Spleen (tissue), 11 donors: ENCODE measurements around the gene TLK1. TPM values are rescaled to one million over a fixed set of nuclear protein-coding genes. Genes with fewer than 3 reads are reported as not detected.
A peak's percentile ranks its signal among the peaks of the same experiment; 100 is the strongest.

Experiments
- DNase-seq: peaks from one replicate; pipeline ENCODE4 v3.0.0-alpha.2; 2020
- H3K27ac ChIP-seq, 8 donors: fragments of 200-600 bp; sonication (generic) in 7 of 8; 1 replicate in 4 of 8; 2 replicates in 4 of 8; pipeline versions ENCODE4 v1.5.0 to v1.8.0; 2016 to 2021; ENCODE audit warnings: inconsistent platforms in 4 of 8, mild to moderate bottlenecking in 4 of 8, moderate library complexity in 1 of 8
- H3K27me3 ChIP-seq, 7 donors: fragments of 200-600 bp; sonication (generic) in 6 of 7; replicated peaks in 1 of 7; 1 replicate in 4 of 7; 2 replicates in 3 of 7; pipeline versions ENCODE4 v1.5.0 to v1.8.0; 2016 to 2021; ENCODE audit warnings: inconsistent platforms in 3 of 7, mild to moderate bottlenecking in 1 of 7
- H3K36me3 ChIP-seq, 6 donors: fragments of 200-600 bp; sonication (generic) in 5 of 6; 1 replicate in 4 of 6; 2 replicates in 2 of 6; pipeline versions ENCODE4 v1.5.0 to v1.8.0; 2016 to 2021; ENCODE audit warnings: inconsistent platforms in 2 of 6
- H3K4me1 ChIP-seq, 6 donors: fragments of 200-600 bp; sonication (generic) in 5 of 6; 1 replicate in 3 of 6; 2 replicates in 3 of 6; pipeline versions ENCODE4 v1.5.0 to v1.8.0; 2016 to 2021; ENCODE audit warnings: inconsistent platforms in 3 of 6
- H3K4me3 ChIP-seq, 8 donors: fragments of 200-600 bp; sonication (generic) in 7 of 8; 1 replicate in 4 of 8; 2 replicates in 4 of 8; pipeline versions ENCODE4 v1.5.0 to v1.8.0; 2016 to 2021; ENCODE audit warnings: inconsistent platforms in 4 of 8, mild to moderate bottlenecking in 4 of 8, moderate library complexity in 2 of 8
- H3K9me3 ChIP-seq, 8 donors: fragments of 200-600 bp; sonication (generic) in 7 of 8; 1 replicate in 4 of 8; 2 replicates in 4 of 8; pipeline versions ENCODE4 v1.5.0 to v1.8.0; 2016 to 2021; ENCODE audit warnings: inconsistent platforms in 4 of 8
- CTCF ChIP-seq, 11 experiments: fragments of 200-600 bp in 7 of 11; fragments of 450-650 bp in 4 of 11; sonication (generic) in 4 of 11; IDR thresholded peaks in 8 of 11; conservative IDR thresholded peaks in 3 of 11; 1 replicate in 7 of 11; 2 replicates in 4 of 11; pipeline versions ENCODE4 v1.4.0 to v1.8.0; 2016 to 2021; ENCODE audit warnings: antibody characterized with exemption in 11 of 11, inconsistent platforms in 4 of 11, mild to moderate bottlenecking in 1 of 11
- POLR2A ChIP-seq, 3 donors: fragments of 450-650 bp; IDR thresholded peaks; one replicate each; pipeline ENCODE4 v1.5.1; 2017; ENCODE audit warnings: antibody characterized with exemption in 3 of 3, mild to moderate bottlenecking in 1 of 3
- POLR2AphosphoS5 ChIP-seq, 3 donors: sonication (generic); formaldehyde crosslinking; IDR thresholded peaks; one replicate each; pipeline ENCODE4 v1.5.1; 2017; ENCODE audit warnings: antibody characterized with exemption in 3 of 3
- WGBS, 5 donors: extraction: QIAGEN DNeasy Blood & Tissue Kit in 3 of 5; methylation state at CpG; one replicate each; pipeline versions ENCODE4 v1.1.5 to v1.1.7; 2013 to 2018; 5-methylcytosine and 5-hydroxymethylcytosine counted together
- intact Hi-C: fragments of 100-400 bp; cut with DNase I; formaldehyde crosslinking; loops from one replicate; pipeline ENCODE4 v1.15.0; 2023; ENCODE audit warnings: low total_unique reads
- polyA plus RNA-seq, 3 donors: library from polyadenylated mRNA; stranded (reverse); fragments of 200-250 nt; gene quantifications; one replicate each; pipeline ENCODE4 v1.2.1, GENCODE V29; 2013
- total RNA-seq, 7 donors: library from RNA; depleted of rRNA in 3 of 7; stranded (reverse); fragments of >200 nt in 3 of 7; fragmentation: NEBNext Ultra II Directional in 4 of 7; extraction: Animal tissue kit (Norgen Biotek cat#: 25700) in 4 of 7; gene quantifications; one replicate each; pipeline versions ENCODE4 v1.1.0 to v1.2.1, GENCODE V29; 2016 to 2021
- donor health status: healthy with polysubstance abuse.
- donor health status: DM: no; HTN: no; CAD: no; lungs with moderate emphysema.
- donor health status: DM: no; HTN: no; CAD: no.
- donor health status: Bipolar disorder and iron deficiency.
- donor health status: healthy.
- donor health status: DM: no; HTN: no; CAD: no.
- donor health status: DM: yes; HTN: yes; CAD: no.

The TLK1 gene
- total and polyA plus RNA-seq, 10 donors: 19.7 to 100.0 (median 81.7) TPM

DNA sequence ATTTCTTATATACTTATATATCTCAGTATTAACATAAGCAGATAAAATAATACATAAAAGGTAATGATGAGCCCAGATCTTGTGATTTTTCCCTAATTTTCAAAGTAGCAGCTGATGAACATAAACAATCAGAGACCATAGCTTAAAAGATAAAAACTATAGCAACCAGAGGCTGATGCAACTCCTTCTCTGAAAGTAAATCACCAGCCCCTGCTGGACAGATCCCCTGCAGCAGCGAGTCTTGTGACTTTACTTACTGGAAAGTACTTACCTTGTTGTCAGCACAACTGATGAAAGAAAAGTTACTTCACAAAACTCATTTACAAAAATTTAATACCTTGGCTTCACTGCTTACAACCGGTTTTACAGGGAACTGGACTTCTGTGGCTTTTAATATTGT is 164.4 kb downstream of the TLK1 start:
- H3K27me3 ChIP-seq: no peaks in the 10 kb centered on the region
- H3K27ac ChIP-seq: no peak overlapping the region
- TF ChIP-seq POLR2AphosphoS5 (IDR thresholded peaks at IDR 0.05) (no peak), CTCF (IDR thresholded peaks at IDR 0.05 in 8 of 11, conservative IDR thresholded peaks at IDR 0.05 in 3 of 11) (no peak), POLR2A (IDR thresholded peaks at IDR 0.05) (no peak)
- no peak overlapping the region for H3K4me3 ChIP-seq
- WGBS, 5 donors: 89 to 100% (median 93%) methylated on average over 2 of the region's 2 CpGs
- peaks cover 2 to 99% (median 57%) of the 10 kb centered on the region in 6 donors for H3K36me3 ChIP-seq
- H3K4me1 ChIP-seq: no peaks in the 10 kb centered on the region
- intact Hi-C loops: no loop called here
- H3K9me3 ChIP-seq: no peaks in the 10 kb centered on the region
- no peak for DNase-seq

DNA sequence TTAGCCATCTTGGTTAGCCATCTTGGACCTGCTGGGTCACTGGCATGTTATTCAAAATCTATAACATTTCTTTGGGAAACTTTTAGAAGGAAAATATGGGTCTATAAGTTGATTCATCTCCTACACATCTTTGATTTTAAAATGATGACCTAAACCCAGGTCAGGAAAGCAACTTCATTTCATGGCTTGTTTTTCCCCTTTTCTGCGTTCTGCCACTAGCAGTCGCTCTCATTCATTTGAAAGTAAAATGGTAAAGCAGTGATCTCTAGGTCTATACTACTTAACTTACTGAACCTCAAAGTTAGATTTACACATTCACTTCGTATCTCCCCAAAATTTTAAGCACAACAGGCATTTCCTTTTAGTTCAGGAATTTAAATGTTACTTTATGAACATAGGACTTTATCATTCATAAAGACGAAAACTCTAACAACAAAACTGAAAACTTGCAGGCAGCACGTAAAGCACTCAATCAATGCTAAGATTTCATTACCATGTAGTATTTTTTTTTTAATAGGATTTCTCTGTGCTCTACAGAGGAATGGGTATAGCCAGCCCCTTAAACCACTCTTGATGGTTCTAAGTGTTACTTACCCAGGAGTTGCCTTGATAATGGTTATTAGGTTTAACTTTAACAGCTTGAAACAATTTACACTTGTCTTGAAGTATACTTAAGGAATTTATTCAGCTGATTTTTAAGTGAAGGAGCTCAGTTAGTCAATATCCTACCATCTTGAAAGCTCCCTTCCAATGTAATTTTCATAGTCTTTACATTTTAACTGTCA is 169.1 kb downstream of the TLK1 start:
- Histone ChIP-seq H3K4me3 (no peak overlapping the region), H3K9me3 (no peaks in the 10 kb centered on the region), H3K27ac (no peak overlapping the region), H3K36me3 (peaks cover 2 to 93% (median 41%) of the 10 kb centered on the region in 6 donors), H3K27me3 (no peaks in the 10 kb centered on the region), H3K4me1 (no peaks in the 10 kb centered on the region)
- intact Hi-C loops: no loop called here
- WGBS, 5 donors: 95 to 98% (median 96%) methylated on average over 5 of the region's 5 CpGs
- DNase-seq: no peak
- TF ChIP-seq POLR2AphosphoS5 (IDR thresholded peaks at IDR 0.05): no peak
- no peak for TF ChIP-seq POLR2A (IDR thresholded peaks at IDR 0.05)
- no peak for TF ChIP-seq CTCF (IDR thresholded peaks at IDR 0.05 in 8 of 11, conservative IDR thresholded peaks at IDR 0.05 in 3 of 11)

DNA sequence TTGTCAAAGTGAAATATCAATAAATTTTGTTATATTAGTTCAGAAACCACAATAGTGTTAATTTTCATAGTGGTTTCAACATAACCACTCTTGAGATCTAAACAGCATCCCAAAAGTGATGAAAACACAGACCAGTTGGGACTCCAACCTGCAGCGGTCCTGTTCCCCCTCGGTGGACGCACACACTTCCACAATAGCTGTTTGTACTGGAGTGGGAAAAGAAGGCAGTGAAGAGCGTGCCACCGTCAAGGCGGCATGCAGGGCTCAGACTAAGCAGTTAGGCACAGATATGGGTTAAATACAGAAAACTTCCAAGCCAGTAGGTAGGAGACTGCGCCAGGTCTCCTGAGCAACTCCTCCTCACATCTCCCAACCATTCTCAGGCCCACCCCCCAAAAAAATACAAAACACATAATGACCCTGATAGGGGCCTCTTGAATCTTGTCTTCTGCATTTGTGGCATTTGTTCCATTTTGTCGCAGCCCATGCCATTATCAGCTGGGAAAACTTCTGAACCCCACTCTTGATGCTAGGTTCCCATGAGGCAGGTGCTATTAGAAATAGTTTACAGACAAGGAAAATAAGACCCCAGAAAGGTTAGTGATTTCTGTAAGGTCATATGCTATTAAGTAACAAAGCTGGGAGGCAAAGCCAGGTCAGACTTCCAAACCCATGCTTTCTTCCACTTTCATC is 174.0 kb downstream of the TLK1 start:
- intact Hi-C loops: no loop called here
- Histone ChIP-seq H3K27me3 (no peaks in the 10 kb centered on the region), H3K36me3 (peaks cover 0 to 44% (median 8%) of the 10 kb centered on the region in 6 donors), H3K27ac (no peak overlapping the region), H3K9me3 (no peaks in the 10 kb centered on the region), H3K4me1 (no peaks in the 10 kb centered on the region), H3K4me3 (no peak overlapping the region)
- no peak for TF ChIP-seq POLR2A (IDR thresholded peaks at IDR 0.05)
- TF ChIP-seq POLR2AphosphoS5 (IDR thresholded peaks at IDR 0.05): no peak
- TF ChIP-seq CTCF (IDR thresholded peaks at IDR 0.05 in 8 of 11, conservative IDR thresholded peaks at IDR 0.05 in 3 of 11): no peak
- 96 to 99% (median 98%) methylated on average over 8 of the region's 8 CpGs for WGBS, 5 donors
- no peak for DNase-seq

- Histone ChIP-seq H3K27ac (no peak overlapping the region), H3K4me3 (no peak overlapping the region), H3K4me1 (no peaks in the 10 kb centered on the region), H3K36me3 (peaks cover 0 to 31% (median 2%) of the 10 kb centered on the region in 6 donors), H3K9me3 (no peaks in the 10 kb centered on the region), H3K27me3 (no peaks in the 10 kb centered on the region)
- intact Hi-C loops: no loop called here
- TF ChIP-seq POLR2AphosphoS5 (IDR thresholded peaks at IDR 0.05) (peak in 2 of 3 donors; percentile 4 to 9), POLR2A (IDR thresholded peaks at IDR 0.05) (no peak)
- DNase-seq: no peak
- WGBS, 5 donors: 89 to 96% (median 92%) methylated on average over 4 to 5 of the region's 5 CpGs
Observed at GRCh38 chr2:170985407-170985806, 175.3 kb downstream of the TLK1 start.
